WTC11 (cell line): ENCODE results near the gene PFKFB4.

Experiments used
- NFYB ChIP-seq: sonication (generic); formaldehyde crosslinking; conservative IDR thresholded peaks from 2 replicates; pipeline ENCODE4 v1.8.0; 2022; ENCODE audit warnings: low read depth, missing genetic modification reagents
- USF2 ChIP-seq: sonication (generic); formaldehyde crosslinking; IDR thresholded peaks from 2 replicates; pipeline ENCODE4 v1.8.1; 2023; ENCODE audit warnings: mild to moderate bottlenecking, missing genetic modification reagents, moderate library complexity
- ZBTB21 ChIP-seq: sonication (generic); formaldehyde crosslinking; IDR thresholded peaks from 2 replicates; pipeline ENCODE4 v1.8.1; 2023; ENCODE audit warnings: mild to moderate bottlenecking, missing genetic modification reagents, borderline replicate concordance

- TF ChIP-seq ZBTB21 (CRISPR knock-in tag) (no peak), NFYB (CRISPR knock-in tag) (no peak), USF2 (CRISPR knock-in tag) (no peak)
Observed at GRCh38 chr3:48524970-48525369, 31.6 kb downstream of the PFKFB4 start.
